Left renal cortex interstitium (tissue), 4 donors: ENCODE measurements around the gene PIK3CA. TPM values are rescaled to one million over a fixed set of nuclear protein-coding genes. Genes with fewer than 3 reads are reported as not detected.
A peak's percentile ranks its signal among the peaks of the same experiment; 100 is the strongest.
"Not testable (repeated sequence)": the region's sequence is repeated elsewhere in the genome, so short reads cannot be mapped to it uniquely, and the experiment has no call there.

ENCODE experiments used
- DNase-seq, 4 donors: peaks; one replicate each; pipeline ENCODE4 v3.0.0-alpha.2; 2013; ENCODE audit warnings: low read depth in 4 of 4, low spot score in 2 of 4, missing footprints in 1 of 4
- polyA plus RNA-seq, 4 donors: library from polyadenylated mRNA; unstranded; fragments of 120-200 nt; gene quantifications; one replicate each; pipeline ENCODE4 v1.2.1, GENCODE V29; 2013; ENCODE audit not compliant: insufficient read length in 4 of 4

The PIK3CA gene
- polyA plus RNA-seq, 4 donors, result 25.3 to 29.9 (median 29.1) TPM

- DNase-seq, result not testable (repeated sequence)
Observed at GRCh38 chr3:179259959-179260756, 112.0 kb downstream of the PIK3CA start.

GRCh38 chr3:179260949-179261765 lies 113.0 kb downstream of the PIK3CA start:
- peak in 3 of 4 donors; percentile 34 to 55 (median 34) for DNase-seq

GRCh38 chr3:179263134-179263533 lies 115.0 kb downstream of the PIK3CA start:
- DNase-seq, result no peak

GRCh38 chr3:179264449-179264848 lies 116.3 kb downstream of the PIK3CA start:
- no peak for DNase-seq

GRCh38 chr3:179265092-179265491 lies 116.9 kb downstream of the PIK3CA start:
- DNase-seq, result no peak

- DNase-seq, result no peak
Observed at GRCh38 chr3:179265875-179266274, 117.7 kb downstream of the PIK3CA start.

GRCh38 chr3:179266701-179267211 lies 118.6 kb downstream of the PIK3CA start:
- DNase-seq, result no peak

GRCh38 chr3:179268400-179269051 lies 120.4 kb downstream of the PIK3CA start:
- DNase-seq, result no peak

GRCh38 chr3:179269152-179269707 lies 121.1 kb downstream of the PIK3CA start:
- no peak for DNase-seq

- no peak for DNase-seq
Observed at GRCh38 chr3:179272385-179272784, 124.2 kb downstream of the PIK3CA start.

- not testable (repeated sequence) for DNase-seq
Observed at GRCh38 chr3:179274434-179274833, 126.3 kb downstream of the PIK3CA start.

GRCh38 chr3:179276001-179276400 lies 127.8 kb downstream of the PIK3CA start:
- DNase-seq, result no peak

GRCh38 chr3:179276743-179277142 lies 128.6 kb downstream of the PIK3CA start:
- DNase-seq, result no peak

GRCh38 chr3:179278151-179278550 lies 130.0 kb downstream of the PIK3CA start:
- no peak for DNase-seq

- no peak for DNase-seq
Observed at GRCh38 chr3:179278932-179279693, 131.0 kb downstream of the PIK3CA start.

GRCh38 chr3:179279837-179280236 lies 131.7 kb downstream of the PIK3CA start:
- DNase-seq, result no peak

GRCh38 chr3:179281825-179282224 lies 133.7 kb downstream of the PIK3CA start:
- DNase-seq, result no peak

- DNase-seq, result no peak
Observed at GRCh38 chr3:179286331-179286730, 138.2 kb downstream of the PIK3CA start.

- no peak for DNase-seq
Observed at GRCh38 chr3:179288845-179289244, 140.7 kb downstream of the PIK3CA start.

GRCh38 chr3:179289295-179289694 lies 141.1 kb downstream of the PIK3CA start:
- DNase-seq, result no peak
